CD4-positive, alpha-beta T cell treated with Interleukin-10 for 1 hour (primary cell): Measurements from ENCODE around the gene HOXB5.

Source experiments
- DNase-seq: peaks from one replicate; pipeline ENCODE4 v3.0.0-alpha.2; 2020

The HOXB5 gene

DNA sequence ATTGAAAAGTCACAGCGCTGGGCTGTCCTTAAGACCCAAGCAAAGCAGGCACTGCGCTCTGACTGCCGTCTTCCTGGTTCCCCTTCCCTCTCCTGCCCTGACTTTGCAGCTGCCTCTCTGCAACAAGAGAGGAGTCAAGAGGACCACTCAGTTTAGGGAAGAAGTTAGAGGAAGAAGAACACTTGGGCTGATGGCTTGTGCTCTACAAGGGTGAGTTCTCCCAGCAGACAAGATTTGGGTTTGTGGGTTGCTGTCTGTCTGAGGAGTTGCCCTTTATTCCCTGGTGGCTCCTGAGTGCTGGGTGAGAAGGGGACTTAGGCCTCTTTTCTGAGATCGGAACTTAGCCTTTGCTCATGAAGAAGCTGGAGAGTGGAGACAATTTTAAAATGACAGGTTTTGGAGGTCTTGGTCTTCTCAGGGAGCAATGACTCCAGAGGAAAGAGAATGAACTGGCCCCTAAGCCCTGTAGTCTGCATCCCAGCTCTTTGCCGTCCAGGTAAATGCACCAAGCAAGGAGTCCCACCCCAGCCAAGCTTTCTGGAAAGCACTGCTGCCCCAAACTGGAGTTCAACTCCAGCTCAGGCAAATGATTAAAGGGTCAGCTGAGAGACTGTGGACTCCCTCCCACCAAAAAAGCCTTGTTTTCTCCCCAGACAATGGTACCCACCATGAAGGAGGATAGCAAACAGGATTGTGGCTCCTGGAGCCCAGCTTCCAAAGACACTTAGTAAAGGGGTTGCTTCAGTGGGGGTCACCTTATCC is 35.3 kb upstream of the HOXB5 start:
- DNase-seq, result no peak

GRCh38 chr17:48627623-48628521 is 34.3 kb upstream of the HOXB5 start:
- no peak for DNase-seq

DNA sequence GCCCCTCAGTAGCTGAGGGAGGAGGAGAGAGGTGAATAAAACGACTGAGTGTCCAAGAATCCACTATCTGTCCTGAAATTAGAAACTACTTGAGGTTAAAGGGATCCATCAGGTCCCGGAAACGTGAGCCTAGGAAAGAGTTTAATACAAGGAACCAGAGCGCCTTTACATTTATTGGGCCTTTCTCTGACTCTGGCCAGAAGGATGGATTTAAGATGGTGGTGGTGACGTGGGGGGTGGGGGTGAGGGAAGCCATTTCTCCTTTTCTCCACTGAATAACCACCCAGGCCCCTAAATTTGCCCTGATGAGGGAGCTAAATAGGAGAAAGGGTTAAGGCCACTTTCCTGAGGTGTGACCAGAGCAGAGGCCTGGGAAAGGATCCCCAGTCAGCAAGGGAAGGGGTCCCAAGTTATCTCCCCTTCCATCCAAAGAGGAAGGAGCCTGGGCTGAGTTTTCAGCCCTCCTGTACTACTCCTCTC is 33.6 kb upstream of the HOXB5 start:
- no peak for DNase-seq

DNA sequence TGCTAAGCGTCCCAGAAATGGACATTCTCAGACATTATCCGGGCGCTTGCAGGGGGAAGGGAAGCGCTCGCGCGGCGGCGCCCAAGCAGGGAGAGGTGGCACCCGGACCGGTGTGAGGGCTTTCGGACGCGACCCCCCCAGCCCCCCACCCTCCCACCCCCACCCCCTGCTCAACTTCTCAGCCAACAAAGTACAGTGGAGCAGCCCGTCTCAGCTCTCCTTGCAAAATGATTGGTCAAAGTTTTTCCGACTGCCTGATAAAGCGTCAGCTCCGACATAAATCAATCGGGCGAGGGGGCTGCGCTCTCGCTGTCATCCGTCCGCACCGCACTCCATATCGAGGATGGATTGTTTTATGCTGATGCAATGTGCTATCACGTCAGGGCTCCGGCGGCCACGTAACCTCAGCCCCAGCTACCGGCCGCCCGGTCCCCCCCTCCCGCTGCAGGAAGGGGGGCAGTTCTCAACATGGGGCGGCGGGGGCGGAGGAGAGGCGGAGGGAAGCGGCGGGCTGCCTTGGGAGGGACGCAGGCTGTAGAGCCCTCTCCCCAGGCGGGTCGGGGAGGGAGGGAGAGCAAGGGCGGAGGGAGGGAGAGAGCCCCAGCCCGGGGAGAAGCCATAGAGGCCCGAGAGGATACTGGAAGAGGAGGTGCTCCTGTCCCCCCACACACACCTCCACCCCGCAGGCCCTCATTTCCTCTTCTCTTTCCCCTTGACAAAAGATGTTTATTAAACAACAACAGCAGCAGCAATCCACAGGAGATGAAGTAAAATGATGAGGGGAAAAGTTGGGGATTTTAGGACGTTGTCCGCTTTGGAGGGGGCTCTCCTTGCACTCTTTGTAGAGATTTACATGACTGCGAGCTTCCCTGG is 32.9 kb upstream of the HOXB5 start, which contains the start of gene HOXB9:
TSS of gene HOXB9 (minus strand) at position 114 of the 873 bp plus-strand sequence. CDS start at position 25, 89 bp downstream.
- DNase-seq, result peak; percentile 51

GRCh38 chr17:48625495-48626244 is 32.1 kb upstream of the HOXB5 start:
- peak; percentile 47 for DNase-seq

- DNase-seq, result no peak
These were observed 31.2 kb upstream of the HOXB5 start for GRCh38 chr17:48624544-48625494.

GRCh38 chr17:48624118-48624517 is 30.5 kb upstream of the HOXB5 start:
- DNase-seq, result no peak

DNA sequence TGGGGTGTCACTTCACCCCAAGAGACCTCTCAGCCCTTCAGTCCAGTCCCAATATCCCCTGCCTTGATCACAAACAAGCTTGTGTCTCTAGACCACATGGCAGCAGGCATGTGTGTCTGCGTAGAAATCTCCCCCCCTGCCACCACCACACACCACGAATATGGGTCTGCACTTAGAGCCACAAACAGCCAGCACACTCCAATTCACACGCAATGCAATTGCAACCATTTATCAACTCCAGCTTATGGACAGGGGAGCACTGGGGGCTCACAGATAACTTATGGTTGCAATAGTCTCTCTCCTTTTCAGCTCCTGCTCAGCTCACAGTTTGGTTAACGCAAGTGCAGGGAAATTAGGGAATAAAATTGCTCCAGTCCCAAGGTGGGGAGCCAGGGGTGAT is 30.0 kb upstream of the HOXB5 start:
- no peak for DNase-seq

- no peak for DNase-seq
These were observed 29.3 kb upstream of the HOXB5 start for GRCh38 chr17:48622857-48623256.

DNA sequence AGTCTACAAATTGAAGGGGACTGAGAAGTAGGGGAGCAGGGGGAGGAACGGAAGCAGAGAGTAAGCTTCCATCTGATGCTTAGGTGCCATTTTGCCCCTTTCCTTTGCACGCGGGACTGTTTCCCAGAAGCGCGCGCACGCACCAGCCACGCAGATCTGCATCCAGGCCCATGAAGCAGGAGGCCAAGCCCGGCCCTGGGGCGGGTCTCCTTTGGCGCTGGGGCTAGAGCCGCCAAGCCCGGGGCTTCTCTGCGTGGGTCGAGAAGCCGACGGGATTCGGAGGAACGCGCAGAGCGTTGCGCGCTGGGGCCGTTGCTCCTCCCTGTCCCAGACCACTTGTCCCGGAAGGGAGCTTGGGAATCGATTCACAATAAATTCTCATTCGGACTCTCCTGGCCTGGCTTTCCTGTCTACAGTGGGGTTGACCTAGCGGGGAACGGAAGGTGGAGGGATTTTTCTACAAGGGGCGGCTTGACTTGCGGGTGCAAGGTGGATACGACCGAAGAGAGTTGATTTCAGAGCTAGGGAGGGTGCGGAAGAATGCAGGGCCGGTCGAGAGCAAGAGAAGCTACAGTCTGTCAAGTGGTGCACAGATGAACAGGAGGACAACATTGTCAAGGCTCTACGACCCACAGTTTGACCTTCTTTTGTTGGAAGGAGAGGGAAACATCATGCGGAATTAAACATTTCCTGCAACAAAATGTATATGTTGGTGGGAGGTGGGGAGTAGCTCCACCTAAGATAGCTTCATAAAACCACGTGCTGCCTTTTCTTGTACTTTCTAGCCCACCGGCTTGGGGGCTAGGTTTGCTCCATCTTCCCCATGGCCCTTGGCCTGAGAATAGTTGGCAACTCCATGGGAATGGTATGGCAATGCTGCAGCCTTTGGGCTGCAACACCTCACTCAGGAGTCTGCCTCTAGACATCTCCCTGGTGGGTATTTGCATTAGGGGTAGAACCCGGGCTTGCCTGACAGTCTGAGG is 28.1 kb upstream of the HOXB5 start:
- DNase-seq, result no peak

DNA sequence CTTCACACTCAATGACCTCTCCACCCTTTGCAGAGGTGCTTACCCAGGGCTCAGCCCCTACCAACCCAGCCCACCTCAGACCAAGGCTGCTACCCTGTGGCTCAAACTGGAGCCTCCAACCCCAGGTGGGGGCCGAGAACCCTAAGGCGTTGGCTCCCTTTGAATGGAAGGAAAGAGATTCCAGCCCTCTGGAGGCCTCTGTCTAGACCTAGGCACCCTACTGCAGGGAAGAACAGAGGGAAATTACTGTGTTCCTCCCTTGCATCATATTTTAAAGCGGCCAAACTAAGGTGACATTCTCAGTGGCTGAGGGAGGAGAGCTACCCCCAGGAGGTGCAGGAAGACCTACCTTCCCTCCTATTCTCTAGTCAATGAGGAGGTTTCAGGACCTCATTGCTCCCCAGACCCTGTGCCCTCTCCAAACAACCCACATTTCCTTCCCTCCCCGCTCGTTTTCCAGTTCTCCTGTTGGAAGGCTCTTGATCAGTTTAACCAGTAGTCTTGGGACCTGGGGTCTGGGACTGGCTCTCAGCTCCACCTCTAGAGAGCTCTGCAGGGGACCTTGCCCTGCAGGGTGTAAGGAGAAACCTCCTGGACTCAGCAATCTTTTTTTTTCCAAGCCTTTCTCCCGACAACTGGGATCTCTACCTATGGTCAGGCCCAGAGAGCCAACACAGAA is 27.0 kb upstream of the HOXB5 start:
- no peak for DNase-seq

DNA sequence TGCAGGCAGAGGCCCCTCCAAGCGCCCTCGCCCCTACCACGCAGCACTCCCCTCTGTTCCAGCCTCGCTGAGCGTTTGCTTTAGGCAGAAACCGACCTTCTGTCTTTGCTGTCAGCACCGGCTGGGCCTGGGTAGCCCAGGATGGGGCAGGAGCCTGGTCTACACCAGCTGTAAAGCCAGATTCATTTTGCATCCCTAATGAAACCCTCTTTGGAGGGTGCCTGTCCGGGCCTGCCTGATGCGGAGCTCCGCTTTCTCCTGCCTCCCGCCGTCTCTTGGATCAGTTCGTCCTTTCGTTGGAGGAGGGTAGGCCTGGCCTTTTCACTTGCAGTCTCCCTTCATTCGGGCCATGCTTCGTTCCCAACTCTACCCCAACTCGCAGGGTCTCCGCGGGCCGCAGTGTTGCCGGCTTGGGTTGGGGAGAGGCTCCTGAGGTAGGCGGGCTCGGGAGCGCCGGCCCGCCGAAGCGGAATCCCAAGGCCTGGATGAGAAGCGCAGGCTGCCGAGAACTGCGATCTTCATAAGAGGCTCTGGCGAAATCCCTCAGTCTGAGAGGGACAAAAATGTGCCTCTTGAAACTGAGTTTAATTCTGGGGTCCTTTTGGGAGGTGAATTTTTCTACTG is 26.4 kb upstream of the HOXB5 start:
- DNase-seq, result no peak

DNA sequence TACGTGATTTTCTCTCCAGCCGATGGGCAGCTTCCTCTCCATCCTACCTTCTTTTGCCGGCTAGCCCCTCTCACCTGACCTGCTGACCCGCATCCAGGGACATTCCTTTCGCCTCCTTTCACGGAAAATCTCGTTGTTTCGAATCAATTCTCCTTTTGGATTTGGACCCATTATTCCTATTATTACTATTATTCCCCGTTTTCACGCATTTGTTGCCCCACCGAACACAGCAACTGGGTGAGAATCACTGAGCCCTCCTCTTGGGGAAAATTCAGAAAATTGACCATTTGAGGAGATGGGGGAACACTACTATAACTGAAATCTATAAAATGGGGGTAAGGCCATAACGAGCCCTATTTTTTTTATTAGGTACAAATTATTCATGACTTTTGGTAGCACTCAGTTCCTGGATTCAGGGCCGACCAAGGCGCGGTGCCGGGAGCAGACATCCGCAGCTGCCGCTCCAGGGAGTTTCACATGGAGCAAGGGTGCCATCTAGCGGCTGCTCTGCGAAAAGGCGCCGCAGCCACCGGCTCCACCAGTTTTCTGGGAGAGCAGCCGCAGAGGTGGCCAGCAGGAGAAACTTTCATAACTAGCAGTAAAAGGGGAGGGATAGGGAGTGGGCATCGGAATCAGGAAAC is 24.8 kb upstream of the HOXB5 start:
- DNase-seq, result peak; percentile 86

GRCh38 chr17:48617471-48618255 is 24.1 kb upstream of the HOXB5 start:
- DNase-seq, result no peak

DNA sequence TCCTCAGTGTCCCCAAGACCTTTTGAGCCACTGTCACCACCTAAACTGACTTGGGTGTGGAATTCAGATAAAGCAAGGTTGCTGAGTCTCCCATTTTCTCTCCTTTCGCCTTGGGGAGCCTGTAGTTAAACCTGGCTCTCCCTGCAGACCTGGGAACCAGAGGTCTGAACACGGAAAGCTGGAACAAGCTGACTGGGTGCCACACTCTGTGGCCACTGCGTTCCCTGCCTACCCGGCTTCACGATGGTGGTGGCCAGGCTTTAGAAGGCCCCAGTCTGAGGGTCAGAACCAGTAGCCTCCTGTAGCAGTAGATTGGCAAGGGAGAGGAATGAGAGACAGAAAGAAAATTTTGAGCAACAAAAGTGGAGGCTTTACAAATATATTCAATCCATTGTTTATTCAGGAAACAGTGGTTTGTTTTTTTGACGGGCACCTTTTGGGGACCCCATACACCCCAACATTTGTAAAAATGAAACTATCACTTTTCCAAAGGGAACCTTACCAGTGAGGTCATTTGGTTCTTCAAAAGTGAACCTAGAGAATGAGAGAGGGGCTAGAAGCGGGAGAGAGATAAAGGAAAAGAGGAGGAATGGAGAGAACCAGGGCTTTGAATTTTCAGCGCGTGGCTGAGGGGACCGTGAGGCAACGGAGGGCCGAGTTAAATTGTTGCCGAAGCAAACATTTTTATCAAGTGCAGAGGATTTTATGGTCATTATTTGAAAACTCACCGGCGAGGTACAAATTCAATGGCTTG is 23.3 kb upstream of the HOXB5 start:
- DNase-seq, result no peak
